CD8-positive, alpha-beta memory T cell (primary cell): ENCODE results near the gene BTN1A1. TPM values are rescaled to one million over a fixed set of nuclear protein-coding genes. Genes with fewer than 3 reads are reported as not detected.
A peak's percentile ranks its signal among the peaks of the same experiment; 100 is the strongest.

Experiments
- CTCF ChIA-PET: fragments of 350-600 bp; sonication (Branson Sonifier 250); formaldehyde crosslinking; loops from one replicate; lab custom pipeline; 2021; ENCODE audit warnings: antibody characterized with exemption; lab: Charles Lee
- POLR2A ChIA-PET: fragments of 350-600 bp; sonication (Branson Sonifier 250); formaldehyde crosslinking; loops from one replicate; lab custom pipeline; 2021; ENCODE audit warnings: antibody characterized with exemption; lab: Charles Lee
- DNase-seq, 5 donors: peaks; one replicate each; pipeline versions ENCODE4 v3.0.0 to v3.0.0-alpha.2; 2020 to 2022; ENCODE audit warnings: mixed read lengths in 1 of 5
- H3K27ac ChIP-seq: one replicate; pipeline ENCODE4 v1.7.0; 2013; ENCODE audit warnings: low read depth, mild to moderate bottlenecking, low read length, moderate library complexity
- H3K27me3 ChIP-seq: 2 replicates; pipeline ENCODE4 v1.7.0; 2013; ENCODE audit warnings: low read length, mild to moderate bottlenecking; ENCODE audit not compliant: insufficient read depth, poor library complexity, severe bottlenecking
- H3K36me3 ChIP-seq: 2 replicates; pipeline ENCODE4 v1.7.0; 2013; ENCODE audit warnings: mild to moderate bottlenecking, low read length, moderate library complexity; ENCODE audit not compliant: insufficient read depth
- H3K4me1 ChIP-seq: 2 replicates; pipeline ENCODE4 v1.7.0; 2013; ENCODE audit warnings: mild to moderate bottlenecking, low read length, moderate library complexity; ENCODE audit not compliant: insufficient read depth
- H3K4me3 ChIP-seq: 2 replicates; pipeline ENCODE4 v1.7.0; 2013; ENCODE audit warnings: mild to moderate bottlenecking, low read length
- H3K9me3 ChIP-seq: 2 replicates; pipeline ENCODE4 v1.7.0; 2013; ENCODE audit warnings: mild to moderate bottlenecking, low read length
- H3K27ac Mint-ChIP-seq, 8 donors: one replicate each; pipeline ENCODE4 v1.8.0; 2020 to 2021; ENCODE audit warnings: mixed read lengths in 8 of 8, mild to moderate bottlenecking in 6 of 8, inconsistent platforms in 3 of 8, moderate library complexity in 3 of 8
- H3K27me3 Mint-ChIP-seq, 2 donors: one replicate each; pipeline ENCODE4 v1.8.0; 2020 to 2021; ENCODE audit warnings: mixed read lengths in 2 of 2, mild to moderate bottlenecking in 1 of 2, moderate library complexity in 1 of 2
- H3K36me3 Mint-ChIP-seq, 3 donors: one replicate each; pipeline ENCODE4 v1.8.0; 2020 to 2021; ENCODE audit warnings: mixed read lengths in 3 of 3, inconsistent platforms in 1 of 3, mild to moderate bottlenecking in 1 of 3
- H3K4me1 Mint-ChIP-seq, 3 donors: one replicate each; pipeline ENCODE4 v1.8.0; 2020 to 2021; ENCODE audit warnings: mixed read lengths in 3 of 3, inconsistent platforms in 1 of 3, mild to moderate bottlenecking in 1 of 3
- H3K4me3 Mint-ChIP-seq, 7 donors: one replicate each; pipeline ENCODE4 v1.8.0; 2020 to 2021; ENCODE audit warnings: mixed read lengths in 7 of 7, mild to moderate bottlenecking in 6 of 7, moderate library complexity in 4 of 7, inconsistent platforms in 2 of 7
- H3K9me3 Mint-ChIP-seq, 5 donors: one replicate each; pipeline ENCODE4 v1.8.0; 2020 to 2022; ENCODE audit warnings: mixed read lengths in 5 of 5, mild to moderate bottlenecking in 3 of 5, moderate library complexity in 2 of 5, inconsistent platforms in 1 of 5
- polyA plus RNA-seq: library from polyadenylated mRNA; unstranded; fragments of 300-500 nt; fragmentation: Illumina TruSeq; gene quantifications from one replicate; pipeline ENCODE4 v1.2.3, GENCODE V29; 2021
- total RNA-seq, 2 experiments: library from RNA; stranded (reverse); gene quantifications; one replicate each; pipeline ENCODE4 v1.2.3, GENCODE V29; 2021

Gene BTN1A1
- total and polyA plus RNA-seq, 3 experiments from 2014 or later: 0.09 TPM; not detected in 2

DNA sequence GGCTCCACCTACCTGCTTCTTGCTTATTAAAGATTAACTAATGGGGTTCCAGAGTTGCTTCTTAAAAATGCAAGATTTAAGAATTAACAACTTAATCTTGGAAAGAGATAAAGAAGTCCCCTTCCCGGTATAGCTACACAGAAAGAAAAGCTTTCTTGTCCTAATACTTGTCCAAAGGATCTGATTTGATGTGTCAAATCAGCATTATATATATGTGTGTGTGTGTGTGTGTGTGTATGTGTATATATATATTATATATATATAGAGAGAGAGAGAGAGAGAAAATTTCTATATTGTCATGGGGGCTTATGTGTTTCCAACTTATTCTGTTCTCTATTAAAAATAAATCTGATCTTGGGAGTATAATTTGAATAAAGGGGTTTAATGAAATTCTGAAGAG lies 33.4 kb downstream of the BTN1A1 start:
- peaks cover 31% of the 10 kb centered on the region for H3K4me1 ChIP-seq
- H3K27ac ChIP-seq: peak overlapping the region; percentile 68
- no peaks in the 10 kb centered on the region for H3K9me3 ChIP-seq
- H3K4me3 ChIP-seq: peak overlapping the region; percentile 82
- Mint-ChIP-seq H3K4me3 (peak overlapping the region; percentile 91 to 98 (median 96)), H3K9me3 (peaks cover 0 to 7% (median 2%) of the 10 kb centered on the region in 5 donors), H3K27ac (peak overlapping the region; percentile 15 to 96 (median 94)), H3K27me3 (peaks cover 0 to 20% of the 10 kb centered on the region in 2 donors), H3K36me3 (peaks cover 0 to 24% (median 0%) of the 10 kb centered on the region in 3 donors), H3K4me1 (peaks cover 46 to 62% (median 49%) of the 10 kb centered on the region in 3 donors)
- no peaks in the 10 kb centered on the region for H3K27me3 ChIP-seq
- ChIA-PET POLR2A (interaction anchor here (0.6 to 1.8 kb wide), 11 partner anchors 9 to 513 kb away, joined by 3 to 14 read pairs (median 4); no protein-coding TSS in a partner anchor), CTCF (interaction anchor here (0.9 to 4.7 kb wide), 11 partner anchors 9 to 284 kb away, joined by 3 to 25 read pairs (median 4); a partner anchor contains a TSS)
- DNase-seq: no peak
- no peaks in the 10 kb centered on the region for H3K36me3 ChIP-seq

GRCh38 chr6:26534681-26535465 lies 34.8 kb downstream of the BTN1A1 start:
- Histone ChIP-seq H3K4me3 (no peak overlapping the region), H3K36me3 (no peaks in the 10 kb centered on the region), H3K27me3 (no peaks in the 10 kb centered on the region), H3K27ac (no peak overlapping the region), H3K4me1 (peaks cover 41% of the 10 kb centered on the region), H3K9me3 (no peaks in the 10 kb centered on the region)
- Mint-ChIP-seq H3K27me3 (peaks cover 0 to 20% of the 10 kb centered on the region in 2 donors), H3K36me3 (peaks cover 0 to 32% (median 0%) of the 10 kb centered on the region in 3 donors), H3K4me3 (peak overlapping the region in 4 of 7 donors; percentile 15 to 27 (median 20)), H3K9me3 (peaks cover 0 to 7% (median 2%) of the 10 kb centered on the region in 5 donors), H3K27ac (peak overlapping the region in 1 of 8 donors; percentile 53), H3K4me1 (peaks cover 53 to 69% (median 60%) of the 10 kb centered on the region in 3 donors)
- ChIA-PET POLR2A (interaction anchor here (0.5 to 4.1 kb wide), 3 partner anchors 13 to 346 kb away, joined by 3 to 43 read pairs (median 3); a partner anchor contains a TSS), CTCF (interaction anchor here (0.7 to 4.7 kb wide), 2 partner anchors 13 to 16 kb away, joined by 4 to 25 read pairs; no protein-coding TSS in a partner anchor)
- DNase-seq: no peak

DNA sequence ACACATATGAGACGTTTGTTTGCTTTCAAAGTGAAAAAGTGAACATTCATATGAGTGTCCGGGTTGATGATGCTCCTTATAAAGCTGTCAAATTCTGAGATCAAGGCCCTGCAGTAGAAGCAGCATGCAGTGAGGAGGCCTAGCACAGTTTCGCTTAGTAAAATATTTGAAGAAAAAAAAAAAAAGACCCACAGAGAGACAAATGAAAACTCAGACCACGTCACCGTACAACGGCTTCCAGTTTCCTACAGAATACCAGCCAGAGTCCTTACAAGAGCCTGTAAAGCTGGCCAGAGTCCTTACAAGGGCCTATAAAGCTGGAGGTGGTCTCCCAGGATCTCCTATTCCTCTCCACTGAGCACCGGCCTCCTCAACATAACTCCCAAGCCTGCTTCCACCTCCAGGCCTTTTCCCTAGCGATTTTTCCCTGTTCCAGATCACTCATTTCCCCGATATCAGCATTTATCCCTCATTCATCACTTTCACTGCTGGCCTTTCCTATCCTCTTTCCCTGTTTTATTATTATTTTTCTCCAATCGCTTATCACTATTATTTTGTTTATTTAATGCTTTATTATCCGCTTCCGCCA lies 36.6 kb downstream of the BTN1A1 start:
- Histone ChIP-seq H3K9me3 (no peaks in the 10 kb centered on the region), H3K27me3 (no peaks in the 10 kb centered on the region), H3K4me3 (peak overlapping the region; percentile 88), H3K36me3 (no peaks in the 10 kb centered on the region), H3K27ac (peak overlapping the region; percentile 89), H3K4me1 (peaks cover 48% of the 10 kb centered on the region)
- Mint-ChIP-seq H3K9me3 (peaks cover 0 to 7% (median 2%) of the 10 kb centered on the region in 5 donors), H3K27me3 (peaks cover 0 to 20% of the 10 kb centered on the region in 2 donors), H3K27ac (peak overlapping the region; percentile 92 to 99 (median 96)), H3K4me1 (peaks cover 61 to 80% (median 71%) of the 10 kb centered on the region in 3 donors), H3K36me3 (peaks cover 0 to 46% (median 1%) of the 10 kb centered on the region in 3 donors), H3K4me3 (peak overlapping the region; percentile 92 to 98 (median 94))
- ChIA-PET CTCF (interaction anchor here (1.0 to 2.0 kb wide), 7 partner anchors 15 to 195 kb away, joined by 3 to 13 read pairs (median 4); partner anchors contain the start of gene BTN2A2), POLR2A (interaction anchor here (0.5 to 4.1 kb wide), 16 partner anchors 13 to 597 kb away, joined by 3 to 43 read pairs (median 5); a partner anchor contains a TSS)
- peak in 3 of 5 donors; percentile 25 to 53 (median 35) for DNase-seq

GRCh38 chr6:26537160-26537845 lies 37.2 kb downstream of the BTN1A1 start:
- Histone ChIP-seq H3K27me3 (no peaks in the 10 kb centered on the region), H3K36me3 (no peaks in the 10 kb centered on the region), H3K4me3 (peak overlapping the region; percentile 88), H3K27ac (peak overlapping the region; percentile 89), H3K9me3 (no peaks in the 10 kb centered on the region), H3K4me1 (peaks cover 47% of the 10 kb centered on the region)
- peak overlapping the region; percentile 92 to 98 (median 94) for H3K4me3 Mint-ChIP-seq
- peaks cover 0 to 20% of the 10 kb centered on the region in 2 donors for H3K27me3 Mint-ChIP-seq
- ChIA-PET POLR2A (interaction anchor here (0.5 to 4.1 kb wide), 27 partner anchors 13 to 1335 kb away, joined by 3 to 43 read pairs (median 5); a partner anchor contains a TSS), CTCF (interaction anchor here (0.7 to 2.0 kb wide), 20 partner anchors 9 to 209 kb away, joined by 3 to 13 read pairs (median 3); partner anchors contain the start of gene BTN2A2)
- peaks cover 59 to 79% (median 72%) of the 10 kb centered on the region in 3 donors for H3K4me1 Mint-ChIP-seq
- peaks cover 0 to 7% (median 2%) of the 10 kb centered on the region in 5 donors for H3K9me3 Mint-ChIP-seq
- peak overlapping the region; percentile 92 to 99 (median 96) for H3K27ac Mint-ChIP-seq
- peak; percentile 82 to 93 (median 88) for DNase-seq
- H3K36me3 Mint-ChIP-seq: peaks cover 0 to 47% (median 4%) of the 10 kb centered on the region in 3 donors

- Mint-ChIP-seq H3K4me3 (peak within 1 kb of the TSS; percentile 92 to 98 (median 94)), H3K27ac (peak within 1 kb of the TSS; percentile 92 to 99 (median 96)), H3K9me3 (peaks cover 0 to 4% (median 0%) of the 10 kb centered on the region in 5 donors), H3K4me1 (peaks cover 56 to 79% (median 72%) of the 10 kb centered on the region in 3 donors), H3K27me3 (peaks cover 0 to 16% of the 10 kb centered on the region in 2 donors), H3K36me3 (peaks cover 4 to 51% (median 5%) of the 10 kb centered on the region in 3 donors)
- Histone ChIP-seq H3K4me1 (peaks cover 43% of the 10 kb centered on the region), H3K27me3 (no peaks in the 10 kb centered on the region), H3K27ac (peak within 1 kb of the TSS; percentile 89), H3K9me3 (no peaks in the 10 kb centered on the region), H3K4me3 (peak within 1 kb of the TSS; percentile 88), H3K36me3 (no peaks in the 10 kb centered on the region)
- ChIA-PET CTCF (interaction anchor here (0.7 to 2.0 kb wide), 20 partner anchors 9 to 210 kb away, joined by 3 to 13 read pairs (median 3); partner anchors contain the start of gene BTN2A2), POLR2A (interaction anchor here (0.5 to 4.1 kb wide), 25 partner anchors 12 to 1334 kb away, joined by 3 to 43 read pairs (median 5); a partner anchor contains a TSS)
- peak; percentile 64 to 95 (median 90) for DNase-seq
Measured at GRCh38 chr6:26537846-26538571, 37.9 kb downstream of the BTN1A1 start, which contains the start of gene HMGN4. HMGN4 (plus strand) TSS chr6:26538366; CDS start chr6:26545207, 6,841 bp downstream.

GRCh38 chr6:26538572-26538902 lies 38.4 kb downstream of the BTN1A1 start:
- Histone ChIP-seq H3K9me3 (no peaks in the 10 kb centered on the region), H3K4me1 (peaks cover 39% of the 10 kb centered on the region), H3K36me3 (no peaks in the 10 kb centered on the region), H3K4me3 (peak overlapping the region; percentile 88), H3K27me3 (no peaks in the 10 kb centered on the region), H3K27ac (peak overlapping the region; percentile 89)
- H3K9me3 Mint-ChIP-seq: peaks cover 0 to 4% (median 0%) of the 10 kb centered on the region in 5 donors
- ChIA-PET CTCF (interaction anchor here (0.8 to 2.3 kb wide), 11 partner anchors 8 to 197 kb away, joined by 3 to 10 read pairs (median 4); no protein-coding TSS in a partner anchor), POLR2A (interaction anchor here (0.6 to 4.1 kb wide), 14 partner anchors 12 to 415 kb away, joined by 3 to 43 read pairs (median 6); a partner anchor contains a TSS)
- H3K4me1 Mint-ChIP-seq: peaks cover 52 to 77% (median 70%) of the 10 kb centered on the region in 3 donors
- H3K27me3 Mint-ChIP-seq: peaks cover 0 to 14% of the 10 kb centered on the region in 2 donors
- H3K4me3 Mint-ChIP-seq: peak overlapping the region; percentile 92 to 98 (median 94)
- peaks cover 4 to 51% (median 7%) of the 10 kb centered on the region in 3 donors for H3K36me3 Mint-ChIP-seq
- H3K27ac Mint-ChIP-seq: peak overlapping the region; percentile 92 to 99 (median 96)
- no peak for DNase-seq
